Erythroblast (primary cell): ENCODE data around the gene ADAM22.

ENCODE experiments used
- DNase-seq, 2 experiments: peaks; one replicate each; lab custom pipeline; 2025; lab: John Stamatoyannopoulos, UW
- GATA1 ChIP-seq: IDR thresholded peaks from 2 replicates; pipeline ENCODE4 v1.6.1; 2011; ENCODE audit warnings: low read depth, mild to moderate bottlenecking, control low read depth, low read length, moderate library complexity
- POLR2A ChIP-seq: IDR thresholded peaks from 2 replicates; pipeline ENCODE4 v1.6.1; 2011; ENCODE audit warnings: mild to moderate bottlenecking, low read length

The ADAM22 gene

DNA sequence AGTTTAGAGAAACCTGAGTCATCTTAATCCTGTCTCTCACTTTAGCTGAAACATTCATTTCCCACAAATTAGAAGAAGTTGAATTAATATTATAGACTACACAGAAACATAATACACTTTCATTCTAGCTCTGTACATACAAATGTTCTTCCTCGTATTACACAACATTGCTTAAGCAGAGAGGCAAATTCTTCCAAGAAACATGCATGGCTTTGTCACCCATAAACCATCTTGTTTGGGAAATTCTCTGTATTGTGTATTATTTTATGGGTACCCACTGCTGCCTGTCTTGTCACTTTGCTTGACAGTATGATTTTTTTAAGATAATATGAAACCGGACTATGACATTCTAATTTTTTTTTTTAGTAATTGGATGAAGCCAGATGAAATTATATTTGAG, 181.8 kb downstream of the ADAM22 start:
- DNase-seq, result no peak
- TF ChIP-seq GATA1, result no peak
- no peak for TF ChIP-seq POLR2A

DNA sequence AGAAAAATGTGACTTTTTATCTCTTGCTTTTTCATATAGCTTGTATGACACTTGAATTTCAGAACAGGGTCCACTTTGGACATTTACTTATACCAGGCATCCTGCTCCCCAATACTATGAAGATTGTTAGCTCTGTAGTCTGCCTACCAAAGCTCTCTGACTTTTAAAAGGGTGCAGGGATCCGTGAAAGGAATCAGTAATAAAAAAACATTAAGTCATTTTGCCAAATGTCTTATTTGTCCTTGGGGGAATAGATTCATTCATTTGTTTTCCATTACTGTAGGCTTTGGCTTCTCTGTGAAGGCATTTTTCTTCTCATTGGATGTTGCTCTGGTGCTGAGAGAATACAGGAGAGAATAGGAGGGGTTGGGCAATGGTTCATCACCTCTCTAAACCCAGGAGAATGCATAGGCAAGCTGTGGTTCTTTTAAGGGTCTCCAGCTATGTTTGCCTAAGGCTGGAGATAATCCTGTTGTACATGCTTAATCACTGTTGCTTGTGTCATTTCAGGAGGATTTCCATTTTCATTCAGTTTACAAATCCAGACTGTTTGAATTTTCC, 182.3 kb downstream of the ADAM22 start:
- TF ChIP-seq GATA1, result no peak
- no peak for TF ChIP-seq POLR2A
- no peak for DNase-seq

DNA sequence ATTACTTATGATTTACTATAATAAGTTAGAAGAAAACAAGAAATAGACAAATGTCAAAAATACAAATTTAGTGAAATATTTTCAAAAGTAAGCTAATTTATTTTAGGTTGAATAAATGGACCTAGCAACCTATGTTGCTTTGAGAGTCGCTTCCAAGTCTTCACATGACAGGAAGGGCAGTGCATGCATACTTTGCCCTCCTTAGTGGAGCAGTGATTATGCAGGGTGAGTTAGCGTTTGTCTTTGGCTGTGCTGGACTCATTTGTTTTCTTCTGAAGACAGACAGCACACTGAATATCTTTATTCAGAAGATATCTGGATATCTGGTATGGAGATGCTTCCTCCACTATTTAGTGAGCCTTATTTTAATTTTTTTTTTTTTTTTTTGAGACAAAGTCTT, 183.3 kb downstream of the ADAM22 start:
- no peak for DNase-seq
- TF ChIP-seq POLR2A, result no peak
- no peak for TF ChIP-seq GATA1

DNA sequence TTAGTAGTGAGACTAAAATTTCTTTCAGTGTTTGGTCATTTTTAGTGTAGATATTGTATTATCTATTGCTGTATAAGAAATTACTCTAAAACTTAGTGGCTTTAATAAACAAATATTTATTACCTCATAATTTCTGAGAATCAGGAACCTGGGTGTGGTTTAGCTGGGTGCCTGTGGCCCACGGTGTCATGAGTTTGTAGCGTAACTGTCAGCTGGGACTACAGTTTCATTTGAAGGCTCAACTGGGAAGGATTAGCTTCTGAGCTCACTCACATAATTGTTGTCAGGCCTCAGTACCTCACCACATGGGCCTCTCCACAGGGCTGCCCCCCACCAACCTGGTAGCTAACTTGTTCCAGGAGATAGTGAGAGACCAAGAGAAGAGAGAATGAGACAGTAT, 187.3 kb downstream of the ADAM22 start:
- TF ChIP-seq GATA1 (no peak), POLR2A (no peak)
- DNase-seq, result no peak

DNA sequence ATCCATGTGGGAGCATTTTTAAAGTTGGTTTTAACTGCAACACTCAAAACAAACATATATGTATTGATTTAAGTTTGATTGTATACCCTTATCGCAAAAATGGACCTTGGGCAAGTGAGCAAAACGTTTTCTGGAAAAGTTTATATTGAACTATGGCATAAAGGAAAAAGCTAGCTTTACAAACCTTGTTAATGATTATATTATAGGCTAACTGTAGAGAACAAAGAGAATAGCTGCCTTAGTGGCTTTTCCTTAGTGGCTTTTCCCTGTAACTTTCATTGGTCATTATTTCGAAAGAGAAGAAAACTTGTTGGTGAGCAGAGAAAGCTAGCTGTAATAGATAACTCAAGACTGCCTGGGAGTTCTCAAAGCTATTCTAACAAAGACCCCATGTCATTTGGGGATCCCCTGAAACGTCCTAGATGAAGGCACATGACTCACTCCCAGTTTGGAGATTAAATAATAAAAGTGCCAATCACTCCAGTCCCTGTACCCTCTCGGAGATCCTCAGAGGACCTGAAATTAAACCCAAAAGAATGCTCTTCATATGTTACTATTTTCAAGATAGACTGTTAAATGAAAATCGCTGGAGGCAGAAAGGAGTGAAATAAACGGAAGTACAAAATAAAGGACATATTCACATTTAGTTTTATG, 193.7 kb downstream of the ADAM22 start:
- no peak for DNase-seq

DNA sequence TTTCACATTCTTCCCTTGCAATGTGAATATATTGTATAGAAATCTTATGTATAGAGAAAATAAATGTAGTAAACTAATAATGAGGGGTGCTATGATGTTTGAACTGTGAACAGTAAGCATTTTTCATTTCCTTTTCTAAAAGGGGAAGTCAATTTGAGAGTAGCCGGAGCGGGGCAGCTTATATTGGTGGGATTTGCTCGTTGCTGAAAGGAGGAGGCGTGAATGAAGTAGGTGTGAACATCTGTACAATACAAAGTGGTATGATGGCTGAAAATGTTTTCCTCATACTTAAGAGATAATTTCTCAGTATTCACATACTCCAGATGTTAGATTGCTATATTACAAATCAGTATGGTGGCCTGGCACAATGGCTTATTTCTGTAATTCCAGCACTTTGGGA, 198.7 kb downstream of the ADAM22 start:
- DNase-seq, result no peak
- TF ChIP-seq GATA1, result no peak
- no peak for TF ChIP-seq POLR2A

More for the DNA sequence above, 193.7 kb downstream of the ADAM22 start:
- TF ChIP-seq GATA1, result no peak
- no peak for TF ChIP-seq POLR2A

DNA sequence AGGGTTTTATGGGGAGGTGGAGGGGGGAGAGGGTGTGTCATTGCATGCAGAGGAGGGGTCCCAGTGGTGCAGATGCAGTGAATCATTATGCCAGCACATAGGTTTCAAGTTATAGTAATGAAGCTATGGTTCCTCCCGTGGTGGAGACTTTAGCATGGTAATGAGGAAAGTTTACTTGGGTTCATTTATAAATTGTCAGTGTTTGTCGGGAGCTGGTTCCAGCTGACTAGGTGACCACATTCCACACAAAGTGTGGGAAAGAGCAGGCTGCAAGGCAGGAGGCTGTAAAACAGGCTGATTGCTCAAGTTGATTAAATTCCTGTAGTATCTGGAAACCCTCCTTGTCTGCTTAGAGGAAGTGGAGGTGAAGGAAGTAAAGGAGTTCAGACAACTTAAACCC, 206.9 kb downstream of the ADAM22 start:
- TF ChIP-seq GATA1 (no peak), POLR2A (no peak)
- DNase-seq, result no peak

DNA sequence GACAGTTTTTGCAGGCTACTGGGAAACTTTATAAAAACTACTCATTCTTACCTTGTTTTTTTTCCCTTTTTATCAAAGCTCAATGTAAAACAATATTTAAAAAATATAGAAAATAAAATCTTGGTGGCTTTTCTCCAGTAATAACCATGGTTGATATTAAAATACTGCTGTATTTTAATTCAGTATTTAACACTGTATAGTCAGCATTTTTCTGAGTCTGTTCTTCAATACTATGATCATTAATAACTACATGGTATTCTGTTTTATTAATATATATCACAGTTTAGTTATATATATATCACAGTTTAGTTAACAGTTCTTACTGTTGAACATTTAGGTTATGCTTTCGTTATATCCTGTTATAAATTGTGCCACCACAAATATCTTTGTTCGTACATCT, 207.4 kb downstream of the ADAM22 start:
- DNase-seq, result no peak
- TF ChIP-seq POLR2A (no peak), GATA1 (no peak)

DNA sequence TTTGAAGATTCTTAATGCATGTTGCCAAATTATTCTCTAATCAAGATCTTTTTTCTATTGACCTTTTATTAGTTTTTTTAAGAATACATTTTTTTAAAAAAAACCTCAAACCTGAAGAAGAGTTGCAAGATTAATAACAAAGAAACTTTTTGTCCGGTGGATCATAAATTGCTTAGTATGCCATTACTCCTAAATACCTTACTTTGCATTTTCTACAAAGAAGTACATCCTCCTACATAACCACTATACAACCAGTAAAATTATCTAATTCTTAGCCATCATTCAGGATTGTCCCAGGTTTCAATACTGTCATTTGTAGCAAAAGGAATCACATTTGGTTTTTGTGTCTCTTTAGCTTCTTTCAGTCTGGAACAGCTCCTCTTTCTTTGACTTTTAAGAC, 207.9 kb downstream of the ADAM22 start:
- no peak for TF ChIP-seq POLR2A
- no peak for TF ChIP-seq GATA1
- DNase-seq, result no peak

DNA sequence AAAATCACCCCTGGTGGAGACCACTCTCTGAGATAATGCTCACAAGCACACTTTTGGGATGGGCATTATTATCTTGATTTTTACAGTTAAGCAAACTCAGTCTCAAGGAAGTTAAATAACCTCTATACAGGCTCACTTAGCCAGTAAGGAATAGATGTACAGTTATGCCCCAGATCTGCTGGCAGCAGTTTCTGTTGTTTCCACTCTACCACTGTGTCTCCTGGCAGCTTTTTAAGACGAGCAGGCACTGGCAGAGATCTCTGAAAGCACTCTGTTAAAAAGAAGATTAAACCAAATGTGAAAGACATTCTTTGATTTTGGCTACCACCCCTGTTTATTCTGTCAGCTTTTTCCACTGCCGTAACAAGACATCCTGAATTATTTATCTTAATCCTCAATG, 212.6 kb downstream of the ADAM22 start:
- no peak for DNase-seq
- TF ChIP-seq POLR2A (no peak), GATA1 (no peak)

DNA sequence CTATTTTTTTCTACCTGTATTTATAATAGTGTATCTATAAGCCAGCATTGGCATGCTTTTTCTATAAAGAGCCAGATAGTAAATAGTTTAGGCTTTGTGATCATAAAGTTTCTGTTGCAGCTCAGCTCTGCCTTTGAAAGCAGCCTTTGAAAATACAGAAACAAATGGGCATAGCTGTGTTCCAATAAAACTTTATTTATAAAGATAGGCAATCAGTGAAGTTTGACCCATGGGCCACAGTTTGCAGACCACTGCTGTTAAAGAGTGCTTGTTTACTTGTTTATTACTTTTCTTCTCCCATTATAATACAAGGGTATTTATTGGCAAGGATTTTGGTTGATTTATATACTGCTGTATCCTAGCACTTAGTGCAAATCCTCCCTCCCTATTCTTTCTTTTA, 213.3 kb downstream of the ADAM22 start:
- no peak for TF ChIP-seq GATA1
- TF ChIP-seq POLR2A, result no peak
- DNase-seq, result no peak

DNA sequence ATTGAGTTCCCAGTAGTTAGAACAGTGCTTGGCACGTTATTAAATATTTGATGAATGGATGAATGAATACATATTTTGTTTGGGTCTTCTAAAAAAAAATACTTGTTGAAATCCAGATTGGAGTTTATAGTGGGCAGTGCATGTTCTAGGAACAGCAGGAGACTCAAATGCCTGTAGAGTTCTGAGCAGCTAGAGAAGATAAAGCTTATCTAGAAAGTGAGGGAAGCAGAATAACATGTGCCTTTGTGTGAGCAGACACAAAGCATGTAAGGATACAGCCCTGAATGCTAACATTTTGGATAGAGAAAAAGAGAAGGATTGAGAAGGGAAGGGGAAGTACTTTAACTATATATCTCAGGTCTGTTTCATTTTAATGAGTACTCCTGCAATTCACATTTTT, 213.9 kb downstream of the ADAM22 start:
- no peak for TF ChIP-seq GATA1
- TF ChIP-seq POLR2A, result no peak
- DNase-seq, result peak; percentile 22 to 47

DNA sequence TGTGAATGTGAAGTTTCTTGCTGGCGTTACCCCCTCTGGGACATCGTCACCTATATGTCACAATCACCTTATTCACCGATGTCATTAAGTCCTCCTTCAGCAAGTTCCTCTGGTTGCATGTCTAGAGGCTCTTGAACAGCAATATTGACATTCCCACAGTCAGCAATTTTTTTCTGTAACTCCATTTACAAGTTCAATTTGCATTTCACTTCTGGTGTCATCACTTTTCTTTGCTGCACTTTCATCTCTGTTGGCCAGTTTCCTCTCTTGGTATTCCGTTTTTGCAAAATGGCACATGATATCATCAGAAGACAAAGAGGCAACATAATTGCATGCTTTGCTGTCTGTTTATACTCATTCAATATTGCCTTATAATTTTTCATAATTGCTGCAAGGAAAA, 216.0 kb downstream of the ADAM22 start:
- no peak for DNase-seq
- TF ChIP-seq GATA1 (no peak), POLR2A (no peak)

DNA sequence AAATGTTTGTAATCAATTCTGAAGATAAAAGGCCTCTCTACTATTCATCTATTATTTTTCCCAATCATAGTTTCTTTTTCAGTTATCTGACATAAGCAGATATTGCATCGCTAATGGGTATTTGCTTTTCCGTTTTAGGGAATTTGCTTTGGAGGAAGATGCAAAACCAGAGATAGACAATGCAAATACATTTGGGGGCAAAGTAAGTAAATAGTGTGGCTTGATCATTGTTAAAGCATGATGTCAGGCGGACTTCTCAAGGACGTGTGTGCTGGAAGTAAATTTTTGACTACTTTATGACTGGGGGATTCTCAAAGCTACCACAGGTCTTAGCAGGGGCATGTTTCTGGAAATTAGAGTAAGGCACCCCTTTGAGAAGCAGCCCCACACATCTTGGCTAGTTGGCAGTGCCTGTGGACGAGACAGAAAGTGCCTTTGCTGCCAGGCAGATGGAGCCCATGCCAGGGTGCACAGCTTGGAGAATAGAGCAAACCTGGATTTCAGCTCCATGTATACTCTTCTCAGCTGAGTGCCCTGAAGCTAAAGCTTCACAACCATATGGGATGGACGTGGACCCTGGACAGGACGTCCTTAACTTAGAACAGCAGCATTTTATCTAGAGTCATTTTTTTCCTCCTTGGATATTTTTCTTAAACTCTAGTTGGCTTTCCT, 217.2 kb downstream of the ADAM22 start:
- TF ChIP-seq GATA1 (no peak), POLR2A (no peak)
- no peak for DNase-seq
